ENCODE results near the gene TSC22D1. TPM values are rescaled to one million over a fixed set of nuclear protein-coding genes. Genes with fewer than 3 reads are reported as not detected.

TSC22D1 gene
- total RNA-seq, 4 donors from 2014 or later: 70.1 to 194 (median 152) TPM

DNA sequence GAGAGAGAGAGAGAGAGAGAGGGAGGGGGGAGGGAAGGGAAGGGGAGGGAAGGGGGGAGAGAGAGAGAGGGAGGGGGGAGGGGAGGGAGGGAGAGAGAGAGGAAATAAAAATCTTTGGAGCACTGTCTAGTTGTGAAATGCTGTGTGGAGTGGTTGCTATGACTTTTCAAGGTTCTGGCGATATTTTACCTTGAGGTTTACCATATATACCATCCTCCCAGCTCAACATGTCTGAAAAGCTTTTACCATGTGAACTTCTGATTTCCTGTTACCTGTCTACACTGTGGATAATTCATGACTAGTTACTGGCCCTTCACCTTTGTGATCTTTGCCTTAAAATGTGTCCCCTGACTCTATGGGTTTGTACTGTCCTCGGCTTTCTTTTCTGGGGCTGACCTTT lies 164.3 kb downstream of the TSC22D1 start:
- Histone ChIP-seq H3K27me3 (no peaks in the 10 kb centered on the region), H3K4me1 (no peaks in the 10 kb centered on the region), H3K4me3 (no peak overlapping the region), H3K9me3 (no peaks in the 10 kb centered on the region), H3K36me3 (no peaks in the 10 kb centered on the region), H3K27ac (no peak overlapping the region)
- no peak for DNase-seq
- TF ChIP-seq POLR2A (IDR thresholded peaks at IDR 0.05): no peak
- TF ChIP-seq, protein P1, sequence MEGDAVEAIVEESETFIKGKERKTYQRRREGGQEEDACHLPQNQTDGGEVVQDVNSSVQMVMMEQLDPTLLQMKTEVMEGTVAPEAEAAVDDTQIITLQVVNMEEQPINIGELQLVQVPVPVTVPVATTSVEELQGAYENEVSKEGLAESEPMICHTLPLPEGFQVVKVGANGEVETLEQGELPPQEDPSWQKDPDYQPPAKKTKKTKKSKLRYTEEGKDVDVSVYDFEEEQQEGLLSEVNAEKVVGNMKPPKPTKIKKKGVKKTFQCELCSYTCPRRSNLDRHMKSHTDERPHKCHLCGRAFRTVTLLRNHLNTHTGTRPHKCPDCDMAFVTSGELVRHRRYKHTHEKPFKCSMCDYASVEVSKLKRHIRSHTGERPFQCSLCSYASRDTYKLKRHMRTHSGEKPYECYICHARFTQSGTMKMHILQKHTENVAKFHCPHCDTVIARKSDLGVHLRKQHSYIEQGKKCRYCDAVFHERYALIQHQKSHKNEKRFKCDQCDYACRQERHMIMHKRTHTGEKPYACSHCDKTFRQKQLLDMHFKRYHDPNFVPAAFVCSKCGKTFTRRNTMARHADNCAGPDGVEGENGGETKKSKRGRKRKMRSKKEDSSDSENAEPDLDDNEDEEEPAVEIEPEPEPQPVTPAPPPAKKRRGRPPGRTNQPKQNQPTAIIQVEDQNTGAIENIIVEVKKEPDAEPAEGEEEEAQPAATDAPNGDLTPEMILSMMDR (IDR thresholded peaks at IDR 0.05): no peak

DNA sequence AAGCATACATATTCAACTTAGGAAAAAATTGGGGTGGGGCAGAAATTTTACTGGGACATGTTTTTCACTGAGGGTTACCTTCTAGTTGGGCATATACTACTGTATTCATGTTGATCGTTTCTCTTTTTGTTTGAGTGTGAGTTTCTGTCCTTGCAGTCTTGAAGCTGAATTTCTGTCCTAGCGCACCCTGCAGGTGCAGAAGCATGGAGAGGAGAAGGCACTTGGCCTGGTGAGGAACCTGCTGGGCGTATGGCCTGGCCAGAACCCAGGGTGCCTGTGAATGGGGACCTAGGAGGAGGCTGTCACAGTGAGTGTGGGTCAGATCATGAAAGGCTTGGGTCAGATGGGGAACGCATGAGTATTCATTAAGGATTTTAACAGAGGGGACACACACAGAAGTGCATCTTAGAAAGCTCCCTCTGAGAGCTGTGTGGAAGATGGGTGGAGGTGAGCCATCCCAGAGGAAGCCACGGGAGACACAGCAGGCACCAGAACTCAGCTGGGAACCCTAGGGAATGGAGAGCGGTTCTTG lies 165.7 kb downstream of the TSC22D1 start:
- no peak for DNase-seq
- Histone ChIP-seq H3K27me3 (no peaks in the 10 kb centered on the region), H3K27ac (no peak overlapping the region), H3K36me3 (no peaks in the 10 kb centered on the region), H3K9me3 (no peaks in the 10 kb centered on the region), H3K4me3 (no peak overlapping the region), H3K4me1 (no peaks in the 10 kb centered on the region)
- TF ChIP-seq POLR2A (IDR thresholded peaks at IDR 0.05): no peak
- TF ChIP-seq, protein P1 (IDR thresholded peaks at IDR 0.05): peak in 3 of 6 experiments; percentile 17 to 40 (median 38)

DNA sequence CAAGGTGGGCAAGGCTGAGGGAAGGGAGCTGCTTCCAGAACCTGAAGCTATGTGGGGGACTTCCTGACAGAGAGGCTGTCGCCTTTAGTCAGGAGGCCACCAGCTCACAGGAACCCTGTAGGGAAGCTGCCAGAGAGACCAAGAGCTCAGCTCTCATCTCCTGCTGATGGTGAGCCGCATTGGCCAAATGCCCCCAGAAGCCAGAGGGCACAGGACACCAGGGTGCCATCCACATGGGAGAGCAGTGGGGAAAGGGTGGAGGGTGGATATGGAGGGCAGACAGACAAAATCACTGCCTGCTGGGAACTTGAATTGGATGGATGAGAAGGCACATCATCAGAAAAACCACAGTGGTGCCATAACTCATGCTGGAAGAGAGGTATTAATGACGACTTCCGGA lies 166.5 kb downstream of the TSC22D1 start:
- no peaks in the 10 kb centered on the region for H3K36me3 ChIP-seq
- no peaks in the 10 kb centered on the region for H3K27me3 ChIP-seq
- no peak for TF ChIP-seq POLR2A (IDR thresholded peaks at IDR 0.05)
- TF ChIP-seq, protein P1 (IDR thresholded peaks at IDR 0.05): no peak
- no peak overlapping the region for H3K27ac ChIP-seq
- DNase-seq: no peak
- no peak overlapping the region for H3K4me3 ChIP-seq
- no peaks in the 10 kb centered on the region for H3K9me3 ChIP-seq
- H3K4me1 ChIP-seq: no peaks in the 10 kb centered on the region

DNA sequence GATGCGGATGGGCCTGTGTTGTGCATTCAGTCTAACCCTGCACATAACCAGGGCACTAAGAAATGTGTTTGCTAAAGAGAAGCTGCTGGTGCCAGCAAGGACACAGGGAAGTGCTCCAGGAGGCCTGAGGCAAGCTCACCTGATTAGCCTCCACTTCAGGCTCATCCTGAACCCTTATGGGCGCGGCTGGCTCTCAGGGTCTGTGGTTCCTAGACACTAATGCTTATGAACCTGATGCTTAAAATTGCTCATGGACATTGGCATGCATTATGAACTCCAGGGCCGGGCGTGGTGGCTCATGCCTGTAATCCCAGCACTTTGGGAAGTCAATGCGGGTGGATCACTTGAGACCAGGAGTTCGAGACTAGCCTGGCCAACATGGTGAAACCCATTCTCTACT lies 168.2 kb downstream of the TSC22D1 start:
- H3K4me3 ChIP-seq: no peak overlapping the region
- H3K27me3 ChIP-seq: no peaks in the 10 kb centered on the region
- no peak overlapping the region for H3K27ac ChIP-seq
- H3K36me3 ChIP-seq: no peaks in the 10 kb centered on the region
- DNase-seq: no peak
- H3K9me3 ChIP-seq: no peaks in the 10 kb centered on the region
- TF ChIP-seq, protein P1 (IDR thresholded peaks at IDR 0.05): no peak
- no peak for TF ChIP-seq POLR2A (IDR thresholded peaks at IDR 0.05)
- H3K4me1 ChIP-seq: peaks cover 0 to 5% (median 0%) of the 10 kb centered on the region in 4 donors

DNA sequence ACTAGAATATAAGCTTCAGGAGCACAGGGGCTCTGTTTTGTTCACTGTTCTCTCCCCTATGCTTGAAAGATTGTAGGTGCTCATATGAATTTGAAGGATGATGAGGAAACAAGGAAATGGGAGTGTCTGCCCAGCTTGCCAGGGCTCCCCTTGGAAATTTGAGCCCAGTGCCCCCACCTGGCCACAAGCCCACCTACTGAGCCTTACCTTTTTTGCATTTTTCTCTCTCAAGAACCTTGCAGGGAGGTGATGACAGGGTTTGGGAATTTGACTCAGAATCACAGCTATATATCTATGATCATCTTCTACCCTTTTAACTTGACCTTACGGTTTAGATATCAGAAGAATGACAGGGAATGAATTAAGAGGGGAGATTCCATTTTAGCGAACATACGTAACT lies 168.8 kb downstream of the TSC22D1 start:
- H3K36me3 ChIP-seq: no peaks in the 10 kb centered on the region
- H3K4me3 ChIP-seq: no peak overlapping the region
- H3K9me3 ChIP-seq: no peaks in the 10 kb centered on the region
- TF ChIP-seq, protein P1 (IDR thresholded peaks at IDR 0.05): no peak
- no peak for TF ChIP-seq POLR2A (IDR thresholded peaks at IDR 0.05)
- DNase-seq: no peak
- H3K27ac ChIP-seq: no peak overlapping the region
- H3K27me3 ChIP-seq: no peaks in the 10 kb centered on the region
- H3K4me1 ChIP-seq: peaks cover 0 to 5% (median 0%) of the 10 kb centered on the region in 4 donors

DNA sequence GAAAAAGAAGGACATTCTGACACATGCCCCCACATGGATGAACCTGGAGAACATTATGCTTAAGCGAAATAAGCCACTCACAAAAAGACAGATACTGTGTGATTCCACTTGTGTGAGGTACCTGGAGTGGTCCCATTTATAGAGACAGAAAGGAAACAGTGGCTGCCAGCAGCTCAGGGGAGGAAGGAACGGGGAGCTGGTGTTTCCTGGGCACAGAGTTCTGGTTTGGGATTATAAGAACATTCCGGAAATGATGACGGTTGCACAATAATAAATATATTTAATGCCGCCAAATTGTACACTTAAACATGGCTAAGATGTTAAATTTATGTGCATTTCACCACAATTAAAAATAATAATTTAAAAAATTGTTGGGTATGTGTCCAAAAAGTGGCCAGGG lies 169.5 kb downstream of the TSC22D1 start:
- H3K9me3 ChIP-seq: no peaks in the 10 kb centered on the region
- H3K27me3 ChIP-seq: no peaks in the 10 kb centered on the region
- H3K27ac ChIP-seq: peak overlapping the region in 1 of 4 donors; percentile 78
- no peaks in the 10 kb centered on the region for H3K36me3 ChIP-seq
- H3K4me1 ChIP-seq: peaks cover 0 to 5% (median 0%) of the 10 kb centered on the region in 4 donors
- DNase-seq: no peak
- no peak for TF ChIP-seq POLR2A (IDR thresholded peaks at IDR 0.05)
- TF ChIP-seq, protein P1 (IDR thresholded peaks at IDR 0.05): no peak
- H3K4me3 ChIP-seq: no peak overlapping the region

Data from Peyer's patch (tissue), 4 donors.